ENCODE data around the gene GRM3. TPM values are rescaled to one million over a fixed set of nuclear protein-coding genes. Genes with fewer than 3 reads are reported as not detected.

Gene GRM3
- total and polyA plus RNA-seq, 8 donors = 0.18 to 0.27 (median 0.20) TPM; not detected in 2

- H3K4me1 ChIP-seq = no peaks in the 10 kb centered on the region
- intact Hi-C loops (cut with DNase I) = no loop called here
- H3K27me3 ChIP-seq = no peaks in the 10 kb centered on the region
- DNase-seq = no peak
- no peak for ATAC-seq
- no peak overlapping the region for H3K27ac ChIP-seq
- H3K9me3 ChIP-seq = no peaks in the 10 kb centered on the region
- TF ChIP-seq CTCF (IDR thresholded peaks at IDR 0.05) = no peak
- H3K36me3 ChIP-seq = no peaks in the 10 kb centered on the region
- no peak overlapping the region for H3K4me3 ChIP-seq
Observed at GRCh38 chr7:86900886-86901285, 257.2 kb downstream of the GRM3 start.

- intact Hi-C loops (cut with DNase I) = no loop called here
- no peak overlapping the region for H3K4me3 ChIP-seq
- DNase-seq = peak in 1 of 4 donors; percentile 40
- no peak for ATAC-seq
- peak in 1 of 2 donors; percentile 22 for TF ChIP-seq CTCF (IDR thresholded peaks at IDR 0.05)
- no peaks in the 10 kb centered on the region for H3K27me3 ChIP-seq
- H3K9me3 ChIP-seq = no peaks in the 10 kb centered on the region
- no peaks in the 10 kb centered on the region for H3K4me1 ChIP-seq
- H3K27ac ChIP-seq = no peak overlapping the region
- H3K36me3 ChIP-seq = no peaks in the 10 kb centered on the region
Observed at GRCh38 chr7:86904949-86905834, 261.5 kb downstream of the GRM3 start.

- ATAC-seq (no peak), DNase-seq (peak in 1 of 4 donors; percentile 19)
- intact Hi-C loops (cut with DNase I) = no loop called here
- Histone ChIP-seq H3K4me3 (no peak overlapping the region), H3K27me3 (no peaks in the 10 kb centered on the region), H3K36me3 (no peaks in the 10 kb centered on the region), H3K4me1 (no peaks in the 10 kb centered on the region), H3K9me3 (no peaks in the 10 kb centered on the region), H3K27ac (no peak overlapping the region)
- no peak for TF ChIP-seq CTCF (IDR thresholded peaks at IDR 0.05)
Observed at GRCh38 chr7:86908948-86909347, 265.2 kb downstream of the GRM3 start.

- H3K4me3 ChIP-seq = no peak overlapping the region
- ATAC-seq = no peak
- no peak for TF ChIP-seq CTCF (IDR thresholded peaks at IDR 0.05)
- no peaks in the 10 kb centered on the region for H3K4me1 ChIP-seq
- H3K36me3 ChIP-seq = no peaks in the 10 kb centered on the region
- H3K27ac ChIP-seq = no peak overlapping the region
- intact Hi-C loops (cut with DNase I) = no loop called here
- no peaks in the 10 kb centered on the region for H3K27me3 ChIP-seq
- H3K9me3 ChIP-seq = no peaks in the 10 kb centered on the region
- DNase-seq = no peak
Observed at GRCh38 chr7:86911659-86912058, 267.9 kb downstream of the GRM3 start.

GRCh38 chr7:86913709-86914108, 270.0 kb downstream of the GRM3 start:
- H3K27ac ChIP-seq = no peak overlapping the region
- ATAC-seq (no peak), DNase-seq (no peak)
- no peaks in the 10 kb centered on the region for H3K27me3 ChIP-seq
- no peak overlapping the region for H3K4me3 ChIP-seq
- H3K4me1 ChIP-seq = no peaks in the 10 kb centered on the region
- intact Hi-C loops (cut with DNase I) = no loop called here
- H3K36me3 ChIP-seq = no peaks in the 10 kb centered on the region
- no peak for TF ChIP-seq CTCF (IDR thresholded peaks at IDR 0.05)
- H3K9me3 ChIP-seq = no peaks in the 10 kb centered on the region

Measured in left lung (tissue), 10 donors.